Gastroesophageal sphincter (tissue), 3 donors: ENCODE measurements around the gene LGMN.

Experiments
- POLR2A ChIP-seq, 2 donors: fragments of 450-650 bp; IDR thresholded peaks; one replicate each; pipeline ENCODE4 v1.6.1; 2017; ENCODE audit warnings: antibody characterized with exemption in 2 of 2, mild to moderate bottlenecking in 2 of 2, moderate library complexity in 1 of 2
- POLR2AphosphoS5 ChIP-seq: sonication (generic); formaldehyde crosslinking; IDR thresholded peaks from one replicate; pipeline ENCODE4 v1.6.1; 2017; ENCODE audit warnings: antibody characterized with exemption
- TF ChIP-seq, protein P1 (sequence below), 4 experiments: fragments of 200-600 bp in 2 of 4; fragments of 450-650 bp in 2 of 4; sonication (generic) in 1 of 4; IDR thresholded peaks; one replicate each; pipeline ENCODE4 v1.5.1; 2017 to 2019; ENCODE audit warnings: antibody characterized with exemption in 4 of 4, mild to moderate bottlenecking in 2 of 4, moderate library complexity in 2 of 4

GRCh38 chr14:92760524-92760805, 12.0 kb upstream of the LGMN start:
- TF ChIP-seq, protein P1, sequence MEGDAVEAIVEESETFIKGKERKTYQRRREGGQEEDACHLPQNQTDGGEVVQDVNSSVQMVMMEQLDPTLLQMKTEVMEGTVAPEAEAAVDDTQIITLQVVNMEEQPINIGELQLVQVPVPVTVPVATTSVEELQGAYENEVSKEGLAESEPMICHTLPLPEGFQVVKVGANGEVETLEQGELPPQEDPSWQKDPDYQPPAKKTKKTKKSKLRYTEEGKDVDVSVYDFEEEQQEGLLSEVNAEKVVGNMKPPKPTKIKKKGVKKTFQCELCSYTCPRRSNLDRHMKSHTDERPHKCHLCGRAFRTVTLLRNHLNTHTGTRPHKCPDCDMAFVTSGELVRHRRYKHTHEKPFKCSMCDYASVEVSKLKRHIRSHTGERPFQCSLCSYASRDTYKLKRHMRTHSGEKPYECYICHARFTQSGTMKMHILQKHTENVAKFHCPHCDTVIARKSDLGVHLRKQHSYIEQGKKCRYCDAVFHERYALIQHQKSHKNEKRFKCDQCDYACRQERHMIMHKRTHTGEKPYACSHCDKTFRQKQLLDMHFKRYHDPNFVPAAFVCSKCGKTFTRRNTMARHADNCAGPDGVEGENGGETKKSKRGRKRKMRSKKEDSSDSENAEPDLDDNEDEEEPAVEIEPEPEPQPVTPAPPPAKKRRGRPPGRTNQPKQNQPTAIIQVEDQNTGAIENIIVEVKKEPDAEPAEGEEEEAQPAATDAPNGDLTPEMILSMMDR (IDR thresholded peaks at IDR 0.05): no peak
- TF ChIP-seq POLR2AphosphoS5: no peak
- TF ChIP-seq POLR2A (IDR thresholded peaks at IDR 0.05): no peak
